WERI-Rb-1 (cell line): ENCODE measurements around the gene DOK6.
"Not testable (repeated sequence)": the region's sequence is repeated elsewhere in the genome, so short reads cannot be mapped to it uniquely, and the experiment has no call there.

Source experiments
- DNase-seq: peaks from one replicate; pipeline ENCODE4 v3.0.0-alpha.2; 2020
- H3K27ac ChIP-seq: fragments of 250-450 bp; sonication (Bioruptor Pico); 2 replicates; pipeline ENCODE4 v1.5.1; 2020; ENCODE audit warnings: mild to moderate bottlenecking, moderate library complexity
- H3K27me3 ChIP-seq: fragments of 250-450 bp; sonication (Bioruptor Pico); 2 replicates; pipeline ENCODE4 v1.5.1; 2021; ENCODE audit warnings: mild to moderate bottlenecking, low read depth, moderate library complexity; ENCODE audit not compliant: insufficient read depth, severe bottlenecking
- H3K36me3 ChIP-seq: fragments of 250-450 bp; sonication (Bioruptor Pico); 2 replicates; pipeline ENCODE4 v1.5.1; 2020; ENCODE audit warnings: mild to moderate bottlenecking, moderate library complexity
- H3K4me3 ChIP-seq: 2 replicates; pipeline ENCODE4 v1.5.1; 2011; ENCODE audit warnings: low read depth, mild to moderate bottlenecking, control low read depth, low read length
- H3K9me3 ChIP-seq: fragments of 250-450 bp; sonication (Bioruptor Pico); 2 replicates; pipeline ENCODE4 v1.5.1; 2021; ENCODE audit warnings: mild to moderate bottlenecking, moderate library complexity; ENCODE audit not compliant: severe bottlenecking
- CTCF ChIP-seq: IDR thresholded peaks from 2 replicates; pipeline ENCODE4 v1.5.1; 2011; ENCODE audit warnings: low read depth, mild to moderate bottlenecking, control low read depth, inconsistent platforms, low read length

Gene DOK6

GRCh38 chr18:69817335-69817940 lies 416.8 kb downstream of the DOK6 start:
- no peak for DNase-seq
- H3K4me3 ChIP-seq: no peak overlapping the region
- no peak overlapping the region for H3K27ac ChIP-seq
- no peaks in the 10 kb centered on the region for H3K27me3 ChIP-seq
- TF ChIP-seq CTCF: no peak
- no peaks in the 10 kb centered on the region for H3K36me3 ChIP-seq
- H3K9me3 ChIP-seq: no peaks in the 10 kb centered on the region

- Histone ChIP-seq H3K4me3 (no peak overlapping the region), H3K27me3 (no peaks in the 10 kb centered on the region), H3K36me3 (no peaks in the 10 kb centered on the region), H3K9me3 (no peaks in the 10 kb centered on the region), H3K27ac (no peak overlapping the region)
- no peak for TF ChIP-seq CTCF
- DNase-seq: no peak
Observed at GRCh38 chr18:69819460-69819859, 418.8 kb downstream of the DOK6 start.

DNA sequence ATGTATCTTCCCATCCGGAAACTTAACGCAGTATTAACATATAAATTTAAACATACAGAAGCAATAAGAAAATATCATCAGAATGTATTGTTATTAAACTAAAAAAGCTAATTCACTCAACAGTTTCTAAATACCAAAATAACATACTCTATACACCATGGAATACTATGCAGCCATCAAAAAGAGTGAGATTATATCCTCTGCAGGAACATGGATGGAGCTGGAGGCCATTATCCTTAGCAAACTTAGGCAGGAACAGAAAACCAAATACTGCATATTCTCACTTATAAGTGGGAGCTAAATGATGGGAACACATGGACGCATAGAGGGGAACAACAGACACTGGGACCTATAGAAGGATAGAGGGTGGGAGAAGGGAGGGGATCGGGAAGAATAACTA lies 419.9 kb downstream of the DOK6 start:
- no peak for DNase-seq
- Histone ChIP-seq H3K27ac (no peak overlapping the region), H3K27me3 (no peaks in the 10 kb centered on the region), H3K36me3 (no peaks in the 10 kb centered on the region), H3K9me3 (no peaks in the 10 kb centered on the region), H3K4me3 (no peak overlapping the region)
- no peak for TF ChIP-seq CTCF

DNA sequence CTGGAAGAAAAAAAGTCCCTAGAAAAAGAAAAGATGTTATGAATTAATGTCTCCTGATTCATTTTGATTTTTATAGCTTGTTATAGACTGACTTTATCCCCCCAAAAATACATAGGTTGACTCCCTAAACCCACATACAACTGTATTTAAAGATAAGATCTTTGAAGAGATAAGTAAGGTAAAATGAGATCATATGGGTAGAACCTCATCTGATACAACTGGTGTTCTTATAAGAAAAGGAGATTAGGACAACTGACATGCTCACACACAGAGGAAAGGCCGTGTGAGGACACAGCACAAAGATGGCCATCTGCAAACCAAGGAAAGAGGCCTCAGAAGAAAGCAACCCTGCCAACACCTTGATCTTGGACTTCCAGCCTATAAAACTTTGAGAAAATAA lies 429.5 kb downstream of the DOK6 start:
- no peak for TF ChIP-seq CTCF
- no peaks in the 10 kb centered on the region for H3K9me3 ChIP-seq
- DNase-seq: peak; percentile 9

GRCh38 chr18:69834980-69835379 lies 434.3 kb downstream of the DOK6 start:
- not testable (repeated sequence) for H3K9me3 ChIP-seq, H3K36me3 ChIP-seq, H3K27me3 ChIP-seq, DNase-seq, H3K4me3 ChIP-seq, H3K27ac ChIP-seq

More for the DNA sequence above, 429.5 kb downstream of the DOK6 start:
- H3K27ac ChIP-seq: no peak overlapping the region
- no peaks in the 10 kb centered on the region for H3K36me3 ChIP-seq
- H3K27me3 ChIP-seq: no peaks in the 10 kb centered on the region
- no peak overlapping the region for H3K4me3 ChIP-seq

- no peak overlapping the region for H3K4me3 ChIP-seq
- no peaks in the 10 kb centered on the region for H3K27me3 ChIP-seq
- DNase-seq: no peak
- no peak for TF ChIP-seq CTCF
- no peak overlapping the region for H3K27ac ChIP-seq
- no peaks in the 10 kb centered on the region for H3K9me3 ChIP-seq
- H3K36me3 ChIP-seq: no peaks in the 10 kb centered on the region
Observed at GRCh38 chr18:69838003-69838402, 437.3 kb downstream of the DOK6 start.
